HL-60 (cell line): ENCODE measurements around the gene GABRD.

Source experiments
- DNase-seq, 2 experiments: peaks; one replicate each; pipeline ENCODE4 v3.0.0-alpha.2; 2010 to 2020; ENCODE audit warnings: low read depth in 1 of 2, low spot score in 1 of 2
- H3K27ac ChIP-seq: fragments of 250-450 bp; sonication (Bioruptor Pico); replicated peaks from 2 replicates; pipeline ENCODE4 v1.5.1; 2020; ENCODE audit warnings: mild to moderate bottlenecking, moderate library complexity
- H3K27me3 ChIP-seq: fragments of 250-450 bp; sonication (Bioruptor Pico); 2 replicates; pipeline ENCODE4 v1.5.1; 2021; ENCODE audit warnings: mild to moderate bottlenecking, moderate library complexity; ENCODE audit not compliant: insufficient read depth, poor library complexity, severe bottlenecking
- H3K4me3 ChIP-seq: replicated peaks from 2 replicates; pipeline ENCODE4 v1.5.1; 2011; ENCODE audit warnings: mild to moderate bottlenecking, control low read depth, low read length; ENCODE audit not compliant: insufficient read depth
- GABPA ChIP-seq: IDR thresholded peaks from 2 replicates; pipeline ENCODE4 v1.6.1; 2012; ENCODE audit warnings: low read depth
- POLR2AphosphoS5 ChIP-seq: IDR thresholded peaks from 2 replicates; pipeline ENCODE4 v1.6.1; 2012; ENCODE audit warnings: low read depth
- SPI1 ChIP-seq: IDR thresholded peaks from 2 replicates; pipeline ENCODE4 v1.6.1; 2012; ENCODE audit warnings: low read depth, mild to moderate bottlenecking, borderline replicate concordance
- TF ChIP-seq, protein P1 (sequence below): IDR thresholded peaks from 2 replicates; pipeline ENCODE4 v1.6.1; 2012; ENCODE audit warnings: low read depth; ENCODE audit not compliant: insufficient replicate concordance
- TF ChIP-seq, protein P2 (sequence below): IDR thresholded peaks from one replicate; pipeline ENCODE4 v1.5.1; 2011; ENCODE audit warnings: low read length, control low read depth, inconsistent platforms; ENCODE audit not compliant: insufficient read depth

Gene GABRD

DNA sequence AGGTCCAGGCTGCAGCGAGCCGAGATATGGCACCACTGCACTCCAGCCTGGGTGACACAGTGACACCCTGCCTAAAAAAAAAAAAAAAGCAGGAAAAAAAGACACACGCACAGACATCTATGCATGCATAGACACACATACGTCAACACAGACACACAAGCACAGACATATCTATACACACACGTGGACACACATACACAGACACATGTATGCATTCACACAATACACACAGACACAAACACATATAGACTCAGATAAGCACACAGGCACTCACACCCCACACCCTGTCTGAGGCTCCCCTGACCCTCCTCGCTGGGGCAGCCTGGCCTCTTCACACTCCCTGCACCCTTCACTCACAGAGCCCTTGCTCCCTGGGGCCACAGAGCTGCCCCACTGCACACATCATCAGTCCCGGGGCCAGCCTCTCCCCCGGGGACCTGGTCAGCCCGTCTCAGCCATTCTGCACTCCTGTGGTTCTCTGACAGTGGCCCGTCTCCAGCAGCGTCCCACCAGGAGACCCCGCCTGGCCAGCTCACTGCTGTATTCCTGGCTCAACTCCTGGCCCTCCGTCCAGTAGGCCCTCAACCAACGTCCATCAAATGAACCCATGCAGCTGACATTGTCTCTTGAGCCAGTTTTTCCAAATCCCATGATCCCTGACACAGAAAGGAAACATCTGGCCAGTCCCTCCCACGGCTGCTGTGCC lies 26.5 kb downstream of the GABRD start:
- H3K4me3 ChIP-seq = no peak overlapping the region
- TF ChIP-seq GABPA = no peak
- TF ChIP-seq, protein P1, sequence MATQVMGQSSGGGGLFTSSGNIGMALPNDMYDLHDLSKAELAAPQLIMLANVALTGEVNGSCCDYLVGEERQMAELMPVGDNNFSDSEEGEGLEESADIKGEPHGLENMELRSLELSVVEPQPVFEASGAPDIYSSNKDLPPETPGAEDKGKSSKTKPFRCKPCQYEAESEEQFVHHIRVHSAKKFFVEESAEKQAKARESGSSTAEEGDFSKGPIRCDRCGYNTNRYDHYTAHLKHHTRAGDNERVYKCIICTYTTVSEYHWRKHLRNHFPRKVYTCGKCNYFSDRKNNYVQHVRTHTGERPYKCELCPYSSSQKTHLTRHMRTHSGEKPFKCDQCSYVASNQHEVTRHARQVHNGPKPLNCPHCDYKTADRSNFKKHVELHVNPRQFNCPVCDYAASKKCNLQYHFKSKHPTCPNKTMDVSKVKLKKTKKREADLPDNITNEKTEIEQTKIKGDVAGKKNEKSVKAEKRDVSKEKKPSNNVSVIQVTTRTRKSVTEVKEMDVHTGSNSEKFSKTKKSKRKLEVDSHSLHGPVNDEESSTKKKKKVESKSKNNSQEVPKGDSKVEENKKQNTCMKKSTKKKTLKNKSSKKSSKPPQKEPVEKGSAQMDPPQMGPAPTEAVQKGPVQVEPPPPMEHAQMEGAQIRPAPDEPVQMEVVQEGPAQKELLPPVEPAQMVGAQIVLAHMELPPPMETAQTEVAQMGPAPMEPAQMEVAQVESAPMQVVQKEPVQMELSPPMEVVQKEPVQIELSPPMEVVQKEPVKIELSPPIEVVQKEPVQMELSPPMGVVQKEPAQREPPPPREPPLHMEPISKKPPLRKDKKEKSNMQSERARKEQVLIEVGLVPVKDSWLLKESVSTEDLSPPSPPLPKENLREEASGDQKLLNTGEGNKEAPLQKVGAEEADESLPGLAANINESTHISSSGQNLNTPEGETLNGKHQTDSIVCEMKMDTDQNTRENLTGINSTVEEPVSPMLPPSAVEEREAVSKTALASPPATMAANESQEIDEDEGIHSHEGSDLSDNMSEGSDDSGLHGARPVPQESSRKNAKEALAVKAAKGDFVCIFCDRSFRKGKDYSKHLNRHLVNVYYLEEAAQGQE = no peak
- TF ChIP-seq POLR2AphosphoS5 = no peak
- no peak for TF ChIP-seq SPI1
- TF ChIP-seq, protein P2, sequence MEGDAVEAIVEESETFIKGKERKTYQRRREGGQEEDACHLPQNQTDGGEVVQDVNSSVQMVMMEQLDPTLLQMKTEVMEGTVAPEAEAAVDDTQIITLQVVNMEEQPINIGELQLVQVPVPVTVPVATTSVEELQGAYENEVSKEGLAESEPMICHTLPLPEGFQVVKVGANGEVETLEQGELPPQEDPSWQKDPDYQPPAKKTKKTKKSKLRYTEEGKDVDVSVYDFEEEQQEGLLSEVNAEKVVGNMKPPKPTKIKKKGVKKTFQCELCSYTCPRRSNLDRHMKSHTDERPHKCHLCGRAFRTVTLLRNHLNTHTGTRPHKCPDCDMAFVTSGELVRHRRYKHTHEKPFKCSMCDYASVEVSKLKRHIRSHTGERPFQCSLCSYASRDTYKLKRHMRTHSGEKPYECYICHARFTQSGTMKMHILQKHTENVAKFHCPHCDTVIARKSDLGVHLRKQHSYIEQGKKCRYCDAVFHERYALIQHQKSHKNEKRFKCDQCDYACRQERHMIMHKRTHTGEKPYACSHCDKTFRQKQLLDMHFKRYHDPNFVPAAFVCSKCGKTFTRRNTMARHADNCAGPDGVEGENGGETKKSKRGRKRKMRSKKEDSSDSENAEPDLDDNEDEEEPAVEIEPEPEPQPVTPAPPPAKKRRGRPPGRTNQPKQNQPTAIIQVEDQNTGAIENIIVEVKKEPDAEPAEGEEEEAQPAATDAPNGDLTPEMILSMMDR = no peak
- no peak for DNase-seq
- H3K27me3 ChIP-seq = peaks cover 29% of the 10 kb centered on the region
- H3K27ac ChIP-seq = no peak overlapping the region

DNA sequence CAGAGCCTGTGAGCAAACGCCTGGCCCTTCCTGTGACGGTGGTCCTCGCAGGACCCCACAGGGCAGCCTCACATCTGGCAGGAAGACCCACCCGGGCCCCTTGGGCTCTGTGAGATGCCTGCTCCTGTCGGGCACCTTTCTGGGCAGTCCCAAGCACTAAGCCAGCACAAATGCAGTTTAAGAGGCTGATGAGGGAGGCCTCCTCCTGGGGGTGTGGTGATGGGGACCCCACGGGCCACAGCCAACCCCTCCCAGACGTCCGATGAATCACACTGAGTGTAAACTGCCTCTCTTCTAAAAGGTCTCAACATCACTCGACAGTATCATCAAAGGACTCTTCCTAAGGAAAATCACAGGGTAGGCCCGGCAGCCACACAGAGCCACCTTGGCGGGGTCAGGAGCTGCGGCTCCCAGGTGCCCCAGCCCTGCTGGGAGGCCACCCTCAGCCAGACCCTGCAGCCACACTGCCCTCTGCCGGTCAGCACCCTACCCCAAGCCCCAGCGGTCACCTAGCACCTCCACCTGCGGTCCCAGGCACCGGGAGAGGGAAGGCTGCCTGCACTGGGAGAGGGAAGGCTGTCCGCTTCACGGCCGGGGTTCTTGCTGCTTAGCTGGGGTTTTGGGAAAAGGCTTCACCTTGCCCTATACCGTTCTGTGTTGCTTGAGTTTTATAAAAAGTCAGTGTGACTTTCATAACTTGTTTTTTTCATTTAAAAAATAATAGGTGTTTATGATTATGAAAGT lies 27.2 kb downstream of the GABRD start:
- Histone ChIP-seq H3K27me3 (peaks cover 34% of the 10 kb centered on the region), H3K27ac (no peak overlapping the region), H3K4me3 (no peak overlapping the region)
- peak; percentile 30 to 55 for DNase-seq
- TF ChIP-seq GABPA (no peak), POLR2AphosphoS5 (no peak), SPI1 (no peak)
- TF ChIP-seq, protein P2 = peak; percentile 44

DNA sequence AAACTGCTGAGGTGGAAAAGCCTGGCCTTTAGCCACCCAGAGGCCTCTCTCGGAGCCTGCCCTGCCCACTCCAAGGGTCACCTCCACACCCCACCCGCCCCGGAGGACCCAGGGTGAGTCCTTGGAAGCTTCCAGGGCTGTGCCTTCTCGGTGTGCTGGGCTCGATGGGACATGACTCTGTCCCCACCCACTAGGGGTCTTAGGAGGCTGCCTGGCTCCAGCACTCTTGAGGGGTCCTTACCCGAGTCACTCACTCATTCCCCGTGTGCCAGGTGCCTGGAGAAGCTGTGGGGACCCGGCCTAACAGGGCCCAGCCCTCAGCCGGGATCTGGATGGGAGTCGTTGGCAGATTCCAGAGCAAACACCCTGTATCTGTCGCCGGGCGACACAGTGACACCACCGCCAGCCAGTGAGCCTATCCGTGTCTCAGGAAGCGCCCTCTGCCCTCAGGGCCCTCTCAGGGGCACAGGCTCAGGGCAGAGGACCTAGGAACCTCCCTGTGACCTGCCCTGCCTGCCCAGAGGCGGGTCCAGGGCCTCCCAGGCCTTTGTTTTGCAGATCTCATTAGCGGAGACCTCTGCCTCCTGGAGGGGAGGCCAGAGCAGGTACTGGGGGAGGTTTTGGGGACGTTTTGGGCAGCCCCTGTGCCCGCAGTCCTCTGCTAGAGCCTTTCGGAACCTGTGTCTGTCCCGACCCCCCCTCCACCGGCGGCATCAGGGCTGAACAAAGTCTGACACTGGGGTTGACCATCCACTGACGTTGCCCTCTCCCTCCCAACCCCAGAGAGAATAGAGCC lies 28.0 kb downstream of the GABRD start:
- peaks cover 42% of the 10 kb centered on the region for H3K27me3 ChIP-seq
- DNase-seq = no peak
- H3K4me3 ChIP-seq = no peak overlapping the region
- no peak overlapping the region for H3K27ac ChIP-seq
- TF ChIP-seq, protein P2 = no peak
- TF ChIP-seq GABPA (no peak), SPI1 (no peak), POLR2AphosphoS5 (no peak)
- TF ChIP-seq, protein P1 = no peak
